NCI-H82 (cell line): Measurements from ENCODE around the gene SLC15A1.

Experiments used
- DNase-seq: peaks from one replicate; lab custom pipeline; 2025; lab: John Stamatoyannopoulos, UW

Gene SLC15A1

GRCh38 chr13:98697791-98698190 lies 54.7 kb downstream of the SLC15A1 start:
- DNase-seq, result no peak

- peak; percentile 25 for DNase-seq
These were observed 58.7 kb downstream of the SLC15A1 start for GRCh38 chr13:98693756-98694155.

- DNase-seq, result no peak
These were observed 61.1 kb downstream of the SLC15A1 start for GRCh38 chr13:98691360-98691759.

GRCh38 chr13:98690348-98691022 lies 62.0 kb downstream of the SLC15A1 start:
- no peak for DNase-seq

GRCh38 chr13:98689347-98689968 lies 63.0 kb downstream of the SLC15A1 start:
- no peak for DNase-seq

GRCh38 chr13:98688373-98688772 lies 64.1 kb downstream of the SLC15A1 start:
- DNase-seq, result no peak

GRCh38 chr13:98687319-98687718 lies 65.2 kb downstream of the SLC15A1 start:
- DNase-seq, result no peak

- DNase-seq, result no peak
These were observed 66.2 kb downstream of the SLC15A1 start for GRCh38 chr13:98686270-98686669.

- no peak for DNase-seq
These were observed 67.3 kb downstream of the SLC15A1 start for GRCh38 chr13:98685146-98685545.

GRCh38 chr13:98681049-98681448 lies 71.4 kb downstream of the SLC15A1 start:
- no peak for DNase-seq

GRCh38 chr13:98678741-98679140 lies 73.7 kb downstream of the SLC15A1 start:
- peak; percentile 94 for DNase-seq

- no peak for DNase-seq
These were observed 75.1 kb downstream of the SLC15A1 start for GRCh38 chr13:98677398-98677797.

- DNase-seq, result no peak
These were observed 76.2 kb downstream of the SLC15A1 start for GRCh38 chr13:98676239-98676638.

GRCh38 chr13:98675837-98676236 lies 76.6 kb downstream of the SLC15A1 start:
- DNase-seq, result no peak

GRCh38 chr13:98675066-98675465 lies 77.4 kb downstream of the SLC15A1 start:
- no peak for DNase-seq

GRCh38 chr13:98672947-98673613 lies 79.4 kb downstream of the SLC15A1 start:
- DNase-seq, result peak; percentile 81

GRCh38 chr13:98668155-98668554 lies 84.3 kb downstream of the SLC15A1 start:
- peak; percentile 27 for DNase-seq

- DNase-seq, result peak; percentile 37
These were observed 86.9 kb downstream of the SLC15A1 start for GRCh38 chr13:98665638-98665995.

GRCh38 chr13:98664924-98665637 lies 87.4 kb downstream of the SLC15A1 start:
- DNase-seq, result no peak

GRCh38 chr13:98664510-98664909 lies 88.0 kb downstream of the SLC15A1 start:
- DNase-seq, result no peak

GRCh38 chr13:98664047-98664446 lies 88.4 kb downstream of the SLC15A1 start:
- no peak for DNase-seq

- no peak for DNase-seq
These were observed 94.3 kb downstream of the SLC15A1 start for GRCh38 chr13:98658131-98658530.
